Hepatocyte (in vitro differentiated cells): ENCODE results near the gene HPF1. TPM values are rescaled to one million over a fixed set of nuclear protein-coding genes. Genes with fewer than 3 reads are reported as not detected.
A peak's percentile ranks its signal among the peaks of the same experiment; 100 is the strongest.
"Not testable (repeated sequence)": the region's sequence is repeated elsewhere in the genome, so short reads cannot be mapped to it uniquely, and the experiment has no call there.

ENCODE experiments used
- DNase-seq: peaks from one replicate; pipeline ENCODE4 v3.0.0-alpha.2; 2016; ENCODE audit warnings: low spot score
- H2AFZ ChIP-seq: fragments of 200-600 bp; sonication (generic); 2 replicates; pipeline ENCODE4 v1.6.0; 2016; ENCODE audit warnings: antibody characterized with exemption, mild to moderate bottlenecking
- H3K27ac ChIP-seq: fragments of 200-600 bp; sonication (generic); 2 replicates; pipeline ENCODE4 v1.5.1; 2016; ENCODE audit warnings: mild to moderate bottlenecking
- H3K27me3 ChIP-seq: fragments of 200-600 bp; sonication (generic); 2 replicates; pipeline ENCODE4 v1.6.1; 2016
- H3K36me3 ChIP-seq: fragments of 200-600 bp; sonication (generic); replicated peaks from 2 replicates; pipeline ENCODE4 v1.5.1; 2016; ENCODE audit warnings: low read depth; ENCODE audit not compliant: insufficient read depth
- H3K4me1 ChIP-seq: fragments of 200-600 bp; sonication (generic); 2 replicates; pipeline ENCODE4 v1.5.1; 2016; ENCODE audit warnings: mild to moderate bottlenecking, moderate library complexity; ENCODE audit not compliant: insufficient read depth
- H3K4me2 ChIP-seq: fragments of 200-600 bp; sonication (generic); 2 replicates; pipeline ENCODE4 v1.6.0; 2016
- H3K4me3 ChIP-seq: fragments of 200-600 bp; sonication (generic); 2 replicates; pipeline ENCODE4 v1.5.1; 2016; ENCODE audit warnings: mild to moderate bottlenecking
- H3K79me2 ChIP-seq: fragments of 200-600 bp; sonication (generic); 2 replicates; pipeline ENCODE4 v1.6.0; 2017; ENCODE audit warnings: mild to moderate bottlenecking
- H3K9me2 ChIP-seq: fragments of 200-600 bp; sonication (generic); replicated peaks from 2 replicates; pipeline ENCODE4 v1.6.0; 2017; ENCODE audit warnings: mild to moderate bottlenecking; ENCODE audit not compliant: insufficient read depth
- H3K9me3 ChIP-seq: fragments of 200-600 bp; sonication (generic); 2 replicates; pipeline ENCODE4 v1.5.1; 2016; ENCODE audit warnings: low read depth, mild to moderate bottlenecking
- H4K20me1 ChIP-seq: fragments of 200-600 bp; sonication (generic); 2 replicates; pipeline ENCODE4 v1.6.0; 2016; ENCODE audit warnings: mild to moderate bottlenecking; ENCODE audit not compliant: insufficient read depth, poor library complexity, severe bottlenecking
- EZH2 ChIP-seq: fragments of 200-600 bp; sonication (generic); IDR thresholded peaks from 2 replicates; pipeline ENCODE4 v1.6.1; 2016; ENCODE audit warnings: antibody characterized with exemption, mild to moderate bottlenecking, borderline replicate concordance
- EZH2phosphoT487 ChIP-seq: fragments of 200-600 bp; sonication (generic); IDR thresholded peaks from one replicate; pipeline ENCODE4 v1.6.1; 2018; ENCODE audit warnings: antibody characterized with exemption, mild to moderate bottlenecking, low read depth, moderate library complexity; ENCODE audit not compliant: unreplicated experiment, severe bottlenecking
- WGBS: methylation state at CpG from one replicate; pipeline ENCODE4 v1.1.6; 2016; ENCODE audit warnings: low lambda C conversion rate; ENCODE audit errors: missing lambda C conversion rate; 5-methylcytosine and 5-hydroxymethylcytosine counted together
- polyA plus RNA-seq: library from polyadenylated mRNA; unstranded; fragments of >200 nt; fragmentation: Nextera tagmentation; extraction: Ambion mirVana; gene quantifications from 2 replicates; pipeline ENCODE4 v1.2.1, GENCODE V29; 2016
- total RNA-seq: library from RNA; depleted of rRNA; stranded (reverse); fragments of >200 nt; gene quantifications from 2 replicates; pipeline ENCODE4 v1.2.3, GENCODE V29; 2014
- TF ChIP-seq, protein P1 (sequence below): fragments of 200-600 bp; sonication (generic); IDR thresholded peaks from 2 replicates; pipeline ENCODE4 v1.5.1; 2016; ENCODE audit warnings: antibody characterized with exemption, mild to moderate bottlenecking; ENCODE audit not compliant: poor library complexity

HPF1 gene
- total and polyA plus RNA-seq, 2 experiments from 2014 or later = 25.7 to 29.0 TPM

DNA sequence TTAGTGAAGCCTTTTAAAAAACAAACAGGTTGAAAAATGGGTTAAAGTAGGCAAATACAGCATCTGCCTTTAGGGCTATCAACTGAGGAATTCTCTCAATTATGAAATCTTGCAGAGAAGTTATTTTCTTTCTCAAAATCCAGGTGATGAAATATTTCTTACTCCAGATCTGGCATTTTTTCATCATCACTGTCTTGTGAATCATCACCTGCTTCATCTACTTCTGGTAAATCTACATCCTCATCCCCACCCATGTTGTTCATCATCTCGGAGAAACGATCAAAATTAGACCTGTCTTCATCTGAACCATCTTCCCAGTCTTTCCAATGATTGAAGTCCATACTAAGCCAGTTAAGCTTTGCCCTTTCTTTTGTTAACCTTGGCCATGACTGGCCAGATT, 33.3 kb upstream of the HPF1 start:
- Histone ChIP-seq H3K4me1 (no peaks in the 10 kb centered on the region), H3K4me3 (peak overlapping the region; percentile 2), H3K9me3 (no peaks in the 10 kb centered on the region), H2AFZ (peak overlapping the region; percentile 64), H3K27me3 (peaks cover 38% of the 10 kb centered on the region), H3K79me2 (no peaks in the 10 kb centered on the region), H4K20me1 (no peaks in the 10 kb centered on the region), H3K36me3 (no peaks in the 10 kb centered on the region), H3K4me2 (peak overlapping the region; percentile 88), H3K9me2 (no peaks in the 10 kb centered on the region), H3K27ac (no peak overlapping the region)
- 71% methylated on average over 2 of the region's 2 CpGs for WGBS
- TF ChIP-seq EZH2phosphoT487 (no peak), EZH2 (no peak)
- TF ChIP-seq, protein P1, sequence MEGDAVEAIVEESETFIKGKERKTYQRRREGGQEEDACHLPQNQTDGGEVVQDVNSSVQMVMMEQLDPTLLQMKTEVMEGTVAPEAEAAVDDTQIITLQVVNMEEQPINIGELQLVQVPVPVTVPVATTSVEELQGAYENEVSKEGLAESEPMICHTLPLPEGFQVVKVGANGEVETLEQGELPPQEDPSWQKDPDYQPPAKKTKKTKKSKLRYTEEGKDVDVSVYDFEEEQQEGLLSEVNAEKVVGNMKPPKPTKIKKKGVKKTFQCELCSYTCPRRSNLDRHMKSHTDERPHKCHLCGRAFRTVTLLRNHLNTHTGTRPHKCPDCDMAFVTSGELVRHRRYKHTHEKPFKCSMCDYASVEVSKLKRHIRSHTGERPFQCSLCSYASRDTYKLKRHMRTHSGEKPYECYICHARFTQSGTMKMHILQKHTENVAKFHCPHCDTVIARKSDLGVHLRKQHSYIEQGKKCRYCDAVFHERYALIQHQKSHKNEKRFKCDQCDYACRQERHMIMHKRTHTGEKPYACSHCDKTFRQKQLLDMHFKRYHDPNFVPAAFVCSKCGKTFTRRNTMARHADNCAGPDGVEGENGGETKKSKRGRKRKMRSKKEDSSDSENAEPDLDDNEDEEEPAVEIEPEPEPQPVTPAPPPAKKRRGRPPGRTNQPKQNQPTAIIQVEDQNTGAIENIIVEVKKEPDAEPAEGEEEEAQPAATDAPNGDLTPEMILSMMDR = no peak
- no peak for DNase-seq

- H3K9me2 ChIP-seq = no peaks in the 10 kb centered on the region
- H3K9me3 ChIP-seq = no peaks in the 10 kb centered on the region
- peaks cover 6% of the 10 kb centered on the region for H3K4me1 ChIP-seq
- H3K4me3 ChIP-seq = no peak overlapping the region
- H3K27me3 ChIP-seq = no peaks in the 10 kb centered on the region
- no peaks in the 10 kb centered on the region for H3K79me2 ChIP-seq
- H3K27ac ChIP-seq = no peak overlapping the region
- whole genome bisulfite sequencing = 71% methylated on average over 50 of the region's 58 CpGs
- peak; percentile 8 for DNase-seq
- H4K20me1 ChIP-seq = no peaks in the 10 kb centered on the region
- no peak for TF ChIP-seq EZH2
- TF ChIP-seq, protein P1 = peak; percentile 6
- H3K36me3 ChIP-seq = no peaks in the 10 kb centered on the region
- peak overlapping the region; percentile 62 for H3K4me2 ChIP-seq
- H2AFZ ChIP-seq = no peak overlapping the region
These were observed 17.0 kb upstream of the HPF1 start for GRCh38 chr4:169774466-169775445.

DNA sequence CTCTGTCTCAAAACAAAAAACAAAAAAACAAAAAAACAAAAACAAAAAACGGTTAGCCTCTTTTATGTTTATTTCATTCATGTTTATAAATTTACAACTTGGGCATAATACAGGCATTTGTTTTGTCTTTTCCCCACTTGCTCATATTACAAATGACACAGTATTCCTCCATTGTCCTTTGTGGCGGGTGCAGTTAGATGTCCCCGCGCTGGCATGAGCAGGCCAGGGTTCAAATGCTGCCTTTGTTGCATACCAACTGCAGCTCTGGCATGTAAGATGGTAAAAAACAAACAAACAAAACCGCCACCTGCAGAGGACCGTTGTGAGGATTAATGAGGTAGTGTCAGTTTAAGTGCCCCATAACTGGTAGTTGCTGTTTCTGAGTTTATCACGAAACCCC, 16.1 kb upstream of the HPF1 start:
- no peak for DNase-seq
- H3K27me3 ChIP-seq = no peaks in the 10 kb centered on the region
- no peaks in the 10 kb centered on the region for H3K9me2 ChIP-seq
- TF ChIP-seq EZH2 (no peak), EZH2phosphoT487 (no peak)
- TF ChIP-seq, protein P1 = no peak
- no peaks in the 10 kb centered on the region for H3K79me2 ChIP-seq
- no peak overlapping the region for H3K4me2 ChIP-seq
- H4K20me1 ChIP-seq = no peaks in the 10 kb centered on the region
- H2AFZ ChIP-seq = no peak overlapping the region
- WGBS = 88% methylated on average over 7 of the region's 7 CpGs
- peaks cover 8% of the 10 kb centered on the region for H3K4me1 ChIP-seq
- H3K36me3 ChIP-seq = no peaks in the 10 kb centered on the region
- no peaks in the 10 kb centered on the region for H3K9me3 ChIP-seq
- H3K27ac ChIP-seq = no peak overlapping the region
- no peak overlapping the region for H3K4me3 ChIP-seq

- not testable (repeated sequence) for H3K79me2 ChIP-seq, H3K9me2 ChIP-seq, DNase-seq, H3K9me3 ChIP-seq, H3K4me3 ChIP-seq, H3K4me1 ChIP-seq, H2AFZ ChIP-seq, H4K20me1 ChIP-seq, H3K4me2 ChIP-seq, H3K27ac ChIP-seq, H3K36me3 ChIP-seq, H3K27me3 ChIP-seq
- 90% methylated on average over 11 of the region's 11 CpGs for WGBS
These were observed 13.9 kb upstream of the HPF1 start for GRCh38 chr4:169771556-169772080.
